ENCODE measurements around the gene DHX38.

DHX38 gene

GRCh38 chr16:72092832-72093447, 707 bp upstream of the DHX38 start:
- no peak for TF ChIP-seq FOXP2 (optimal IDR thresholded peaks at IDR 0.05; ENCODE audit: borderline replicate concordance, extremely low read depth, extremely low read length, insufficient read depth)
- no peak for TF ChIP-seq REST (IDR thresholded peaks at IDR 0.05; ENCODE audit: insufficient read depth in 1 of 2, low read depth in 2 of 2, low read length in 2 of 2)
- TF ChIP-seq SIN3A (IDR thresholded peaks at IDR 0.05; ENCODE audit: borderline replicate concordance, insufficient read depth, low read length): no peak
- no peak for TF ChIP-seq TAF1 (IDR thresholded peaks at IDR 0.05; ENCODE audit: borderline replicate concordance, insufficient read depth, low read length)
- TF ChIP-seq POLR2AphosphoS5 (IDR thresholded peaks at IDR 0.05; ENCODE audit: low read depth, low read length): no peak

- TF ChIP-seq POLR2AphosphoS5 (IDR thresholded peaks at IDR 0.05; ENCODE audit: low read depth, low read length) (no peak), FOXP2 (optimal IDR thresholded peaks at IDR 0.05; ENCODE audit: borderline replicate concordance, extremely low read depth, extremely low read length, insufficient read depth) (no peak), SIN3A (IDR thresholded peaks at IDR 0.05; ENCODE audit: borderline replicate concordance, insufficient read depth, low read length) (no peak), TAF1 (IDR thresholded peaks at IDR 0.05; ENCODE audit: borderline replicate concordance, insufficient read depth, low read length) (no peak), REST (IDR thresholded peaks at IDR 0.05; ENCODE audit: insufficient read depth in 1 of 2, low read depth in 2 of 2, low read length in 2 of 2) (no peak)
Measured at GRCh38 chr16:72094266-72094610, 591 bp downstream of the DHX38 start.

- TF ChIP-seq REST (IDR thresholded peaks at IDR 0.05; ENCODE audit: insufficient read depth in 1 of 2, low read depth in 2 of 2, low read length in 2 of 2) (no peak), TAF1 (IDR thresholded peaks at IDR 0.05; ENCODE audit: borderline replicate concordance, insufficient read depth, low read length) (no peak), FOXP2 (optimal IDR thresholded peaks at IDR 0.05; ENCODE audit: borderline replicate concordance, extremely low read depth, extremely low read length, insufficient read depth) (no peak), POLR2AphosphoS5 (IDR thresholded peaks at IDR 0.05; ENCODE audit: low read depth, low read length) (no peak), SIN3A (IDR thresholded peaks at IDR 0.05; ENCODE audit: borderline replicate concordance, insufficient read depth, low read length) (no peak)
Measured at GRCh38 chr16:72098936-72099335, 5.3 kb downstream of the DHX38 start.

GRCh38 chr16:72099377-72099818, 5.8 kb downstream of the DHX38 start:
- TF ChIP-seq REST (IDR thresholded peaks at IDR 0.05; ENCODE audit: insufficient read depth in 1 of 2, low read depth in 2 of 2, low read length in 2 of 2): no peak
- TF ChIP-seq SIN3A (IDR thresholded peaks at IDR 0.05; ENCODE audit: borderline replicate concordance, insufficient read depth, low read length): no peak
- TF ChIP-seq POLR2AphosphoS5 (IDR thresholded peaks at IDR 0.05; ENCODE audit: low read depth, low read length): no peak
- no peak for TF ChIP-seq TAF1 (IDR thresholded peaks at IDR 0.05; ENCODE audit: borderline replicate concordance, insufficient read depth, low read length)
- TF ChIP-seq FOXP2 (optimal IDR thresholded peaks at IDR 0.05; ENCODE audit: borderline replicate concordance, extremely low read depth, extremely low read length, insufficient read depth): no peak

All from PFSK-1 (cell line).